HepG2 (cell line): ENCODE data around the gene TRMT6. TPM values are rescaled to one million over a fixed set of nuclear protein-coding genes. Genes with fewer than 3 reads are reported as not detected.

ENCODE experiments used
- HNRNPL ChIP-seq: fragments of 200-400 bp; formaldehyde crosslinking; IDR thresholded peaks from 2 replicates; pipeline ENCODE4 v1.6.1; 2017; ENCODE audit warnings: mild to moderate bottlenecking, low read depth, low read length
- KAT8 ChIP-seq: IDR thresholded peaks from 2 replicates; pipeline ENCODE4 v1.6.1; 2016; ENCODE audit warnings: missing genetic modification reagents, missing compliant biosample characterization
- MATR3 ChIP-seq: sonication (generic); formaldehyde crosslinking; IDR thresholded peaks from 2 replicates; pipeline ENCODE4 v1.4.0; 2020; ENCODE audit warnings: missing genetic modification reagents
- MYNN ChIP-seq: sonication (generic); formaldehyde crosslinking; IDR thresholded peaks from 2 replicates; pipeline ENCODE4 v1.4.0; 2020; ENCODE audit warnings: mild to moderate bottlenecking, low read depth, missing genetic modification reagents
- SKI ChIP-seq: fragments of 450-650 bp; IDR thresholded peaks from one replicate; pipeline ENCODE4 v1.6.1; 2018; ENCODE audit warnings: mild to moderate bottlenecking; ENCODE audit not compliant: partially characterized antibody
- ZNF33A ChIP-seq: sonication (generic); formaldehyde crosslinking; IDR thresholded peaks from 2 replicates; pipeline ENCODE4 v1.5.1; 2020; ENCODE audit warnings: missing genetic modification reagents, mild to moderate bottlenecking, moderate library complexity, borderline replicate concordance
- ZNF556 ChIP-seq: sonication (generic); formaldehyde crosslinking; IDR thresholded peaks from 2 replicates; pipeline ENCODE4 v1.4.0; 2020; ENCODE audit warnings: mild to moderate bottlenecking, missing genetic modification reagents, borderline replicate concordance
- ZNF644 ChIP-seq: IDR thresholded peaks from 2 replicates; pipeline ENCODE4 v1.6.1; 2016; ENCODE audit warnings: low read depth
- ZSCAN25 ChIP-seq: sonication (generic); formaldehyde crosslinking; IDR thresholded peaks from 2 replicates; pipeline ENCODE4 v1.8.0; 2022; ENCODE audit warnings: mild to moderate bottlenecking, missing genetic modification reagents
- polyA plus RNA-seq, 8 experiments: library from polyadenylated mRNA; depleted of rRNA in 3 of 8; stranded (reverse) in 7 of 8; unstranded in 1 of 8; fragments of >200 nt; fragmentation: Illumina TruSeq in 4 of 8; extraction: Trizol in 4 of 8; gene quantifications; 2 replicates each; pipeline versions ENCODE4 v1.2.1 to v1.2.3, GENCODE V29; 2011 to 2016; ENCODE audit warnings: low read depth in 4 of 8, missing spikeins in 1 of 8, mixed read lengths in 1 of 8; ENCODE audit not compliant: insufficient read depth in 1 of 8
- total RNA-seq, 5 experiments: library from RNA; depleted of rRNA; stranded (reverse); fragments of >200 nt; fragmentation: Illumina TruSeq; extraction: Trizol; gene quantifications; 2 replicates each; pipeline ENCODE4 v1.2.3, GENCODE V29; 2016; ENCODE audit warnings: low read depth in 1 of 5
- TF ChIP-seq, protein P1 (sequence below): sonication (generic); formaldehyde crosslinking; IDR thresholded peaks from 2 replicates; pipeline ENCODE4 v1.9.0; 2021; ENCODE audit warnings: missing genetic modification reagents, borderline replicate concordance
- TF ChIP-seq, protein P2 (sequence below): IDR thresholded peaks from 2 replicates; pipeline ENCODE4 v1.6.1; 2018; ENCODE audit warnings: missing genetic modification reagents
- TF ChIP-seq, protein P3 (sequence below): conservative IDR thresholded peaks from 2 replicates; pipeline ENCODE4 v1.6.1; 2018; ENCODE audit warnings: missing genetic modification reagents
- TF ChIP-seq, protein P4 (sequence below): sonication (generic); formaldehyde crosslinking; IDR thresholded peaks from 2 replicates; pipeline ENCODE4 v1.4.0; 2020; ENCODE audit warnings: mild to moderate bottlenecking, missing genetic modification reagents, borderline replicate concordance
- TF ChIP-seq, protein P5 (sequence below): sonication (generic); formaldehyde crosslinking; IDR thresholded peaks from 2 replicates; pipeline ENCODE4 v1.5.0; 2020; ENCODE audit warnings: missing genetic modification reagents

Gene TRMT6
- total and polyA plus RNA-seq, 2 of the 13 experiments (the other 11 are each of a cell fraction or from before 2014, with no cell fraction given) = 10.5 to 37.8 TPM

DNA sequence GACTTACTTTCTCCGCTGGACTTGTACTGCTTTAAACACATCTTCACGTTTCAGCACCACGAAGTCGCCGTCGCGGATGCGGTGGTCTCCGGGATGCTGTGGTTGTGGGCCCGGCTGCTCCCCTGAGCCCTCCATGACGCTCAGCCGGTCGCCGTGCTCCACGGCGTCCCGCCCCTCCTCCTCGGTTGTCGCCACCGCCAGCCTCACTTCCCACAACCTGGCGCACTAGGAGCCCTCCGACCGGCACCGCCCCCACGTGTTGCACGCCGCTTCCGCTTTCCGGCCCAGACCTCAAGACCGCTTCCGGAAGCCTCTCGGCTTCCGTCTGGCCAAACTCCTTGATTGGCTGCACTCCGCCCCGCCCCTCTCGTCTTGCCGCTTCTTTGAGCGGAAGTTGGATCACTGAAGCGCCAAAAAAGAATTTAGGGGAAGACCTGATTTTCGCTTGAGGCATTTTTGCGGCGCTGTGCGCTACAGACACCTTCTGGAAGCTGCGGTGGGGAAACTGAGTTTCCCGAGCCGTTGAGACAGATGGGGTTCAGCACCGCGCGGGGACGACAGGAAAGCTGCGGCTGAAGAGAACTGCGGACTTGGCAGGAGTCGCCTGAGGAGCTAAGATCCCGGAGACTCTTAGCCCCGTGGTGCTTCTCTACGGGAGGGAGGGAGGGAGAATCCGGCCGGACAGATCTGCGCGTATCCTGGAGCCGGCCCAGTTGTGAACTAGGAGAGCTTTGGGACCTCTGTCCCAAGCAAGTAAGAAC lies at the start of gene TRMT6, which contains the start of gene MCM8 (continued):
- TF ChIP-seq, protein P1, sequence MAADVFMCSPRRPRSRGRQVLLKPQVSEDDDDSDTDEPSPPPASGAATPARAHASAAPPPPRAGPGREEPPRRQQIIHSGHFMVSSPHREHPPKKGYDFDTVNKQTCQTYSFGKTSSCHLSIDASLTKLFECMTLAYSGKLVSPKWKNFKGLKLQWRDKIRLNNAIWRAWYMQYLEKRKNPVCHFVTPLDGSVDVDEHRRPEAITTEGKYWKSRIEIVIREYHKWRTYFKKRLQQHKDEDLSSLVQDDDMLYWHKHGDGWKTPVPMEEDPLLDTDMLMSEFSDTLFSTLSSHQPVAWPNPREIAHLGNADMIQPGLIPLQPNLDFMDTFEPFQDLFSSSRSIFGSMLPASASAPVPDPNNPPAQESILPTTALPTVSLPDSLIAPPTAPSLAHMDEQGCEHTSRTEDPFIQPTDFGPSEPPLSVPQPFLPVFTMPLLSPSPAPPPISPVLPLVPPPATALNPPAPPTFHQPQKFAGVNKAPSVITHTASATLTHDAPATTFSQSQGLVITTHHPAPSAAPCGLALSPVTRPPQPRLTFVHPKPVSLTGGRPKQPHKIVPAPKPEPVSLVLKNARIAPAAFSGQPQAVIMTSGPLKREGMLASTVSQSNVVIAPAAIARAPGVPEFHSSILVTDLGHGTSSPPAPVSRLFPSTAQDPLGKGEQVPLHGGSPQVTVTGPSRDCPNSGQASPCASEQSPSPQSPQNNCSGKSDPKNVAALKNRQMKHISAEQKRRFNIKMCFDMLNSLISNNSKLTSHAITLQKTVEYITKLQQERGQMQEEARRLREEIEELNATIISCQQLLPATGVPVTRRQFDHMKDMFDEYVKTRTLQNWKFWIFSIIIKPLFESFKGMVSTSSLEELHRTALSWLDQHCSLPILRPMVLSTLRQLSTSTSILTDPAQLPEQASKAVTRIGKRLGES (CRISPR knock-in tag) = peak; percentile 81; the same call in 1 of the 2 replicates
- TF ChIP-seq, protein P2, sequence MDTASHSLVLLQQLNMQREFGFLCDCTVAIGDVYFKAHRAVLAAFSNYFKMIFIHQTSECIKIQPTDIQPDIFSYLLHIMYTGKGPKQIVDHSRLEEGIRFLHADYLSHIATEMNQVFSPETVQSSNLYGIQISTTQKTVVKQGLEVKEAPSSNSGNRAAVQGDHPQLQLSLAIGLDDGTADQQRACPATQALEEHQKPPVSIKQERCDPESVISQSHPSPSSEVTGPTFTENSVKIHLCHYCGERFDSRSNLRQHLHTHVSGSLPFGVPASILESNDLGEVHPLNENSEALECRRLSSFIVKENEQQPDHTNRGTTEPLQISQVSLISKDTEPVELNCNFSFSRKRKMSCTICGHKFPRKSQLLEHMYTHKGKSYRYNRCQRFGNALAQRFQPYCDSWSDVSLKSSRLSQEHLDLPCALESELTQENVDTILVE = peak; percentile 96
- TF ChIP-seq, protein P3, sequence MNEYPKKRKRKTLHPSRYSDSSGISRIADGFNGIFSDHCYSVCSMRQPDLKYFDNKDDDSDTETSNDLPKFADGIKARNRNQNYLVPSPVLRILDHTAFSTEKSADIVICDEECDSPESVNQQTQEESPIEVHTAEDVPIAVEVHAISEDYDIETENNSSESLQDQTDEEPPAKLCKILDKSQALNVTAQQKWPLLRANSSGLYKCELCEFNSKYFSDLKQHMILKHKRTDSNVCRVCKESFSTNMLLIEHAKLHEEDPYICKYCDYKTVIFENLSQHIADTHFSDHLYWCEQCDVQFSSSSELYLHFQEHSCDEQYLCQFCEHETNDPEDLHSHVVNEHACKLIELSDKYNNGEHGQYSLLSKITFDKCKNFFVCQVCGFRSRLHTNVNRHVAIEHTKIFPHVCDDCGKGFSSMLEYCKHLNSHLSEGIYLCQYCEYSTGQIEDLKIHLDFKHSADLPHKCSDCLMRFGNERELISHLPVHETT (CRISPR knock-in tag) = peak; percentile 97
- TF ChIP-seq ZNF556 (CRISPR knock-in tag) (peak; percentile 90), SKI (no peak), KAT8 (CRISPR knock-in tag) (peak; percentile 100), ZNF644 (CRISPR knock-in tag) (0 out of 2 replicates have a peak, but pooled peaks have one; percentile 25), HNRNPL (peak; percentile 44; the same call in 1 of the 2 replicates), MATR3 (CRISPR knock-in tag) (no peak), ZSCAN25 (CRISPR knock-in tag) (peak; percentile 79), ZNF33A (CRISPR knock-in tag) (peak; percentile 48; the same call in 1 of the 2 replicates), MYNN (peak; percentile 96; the same call in 1 of the 2 replicates)
- TF ChIP-seq, protein P4, sequence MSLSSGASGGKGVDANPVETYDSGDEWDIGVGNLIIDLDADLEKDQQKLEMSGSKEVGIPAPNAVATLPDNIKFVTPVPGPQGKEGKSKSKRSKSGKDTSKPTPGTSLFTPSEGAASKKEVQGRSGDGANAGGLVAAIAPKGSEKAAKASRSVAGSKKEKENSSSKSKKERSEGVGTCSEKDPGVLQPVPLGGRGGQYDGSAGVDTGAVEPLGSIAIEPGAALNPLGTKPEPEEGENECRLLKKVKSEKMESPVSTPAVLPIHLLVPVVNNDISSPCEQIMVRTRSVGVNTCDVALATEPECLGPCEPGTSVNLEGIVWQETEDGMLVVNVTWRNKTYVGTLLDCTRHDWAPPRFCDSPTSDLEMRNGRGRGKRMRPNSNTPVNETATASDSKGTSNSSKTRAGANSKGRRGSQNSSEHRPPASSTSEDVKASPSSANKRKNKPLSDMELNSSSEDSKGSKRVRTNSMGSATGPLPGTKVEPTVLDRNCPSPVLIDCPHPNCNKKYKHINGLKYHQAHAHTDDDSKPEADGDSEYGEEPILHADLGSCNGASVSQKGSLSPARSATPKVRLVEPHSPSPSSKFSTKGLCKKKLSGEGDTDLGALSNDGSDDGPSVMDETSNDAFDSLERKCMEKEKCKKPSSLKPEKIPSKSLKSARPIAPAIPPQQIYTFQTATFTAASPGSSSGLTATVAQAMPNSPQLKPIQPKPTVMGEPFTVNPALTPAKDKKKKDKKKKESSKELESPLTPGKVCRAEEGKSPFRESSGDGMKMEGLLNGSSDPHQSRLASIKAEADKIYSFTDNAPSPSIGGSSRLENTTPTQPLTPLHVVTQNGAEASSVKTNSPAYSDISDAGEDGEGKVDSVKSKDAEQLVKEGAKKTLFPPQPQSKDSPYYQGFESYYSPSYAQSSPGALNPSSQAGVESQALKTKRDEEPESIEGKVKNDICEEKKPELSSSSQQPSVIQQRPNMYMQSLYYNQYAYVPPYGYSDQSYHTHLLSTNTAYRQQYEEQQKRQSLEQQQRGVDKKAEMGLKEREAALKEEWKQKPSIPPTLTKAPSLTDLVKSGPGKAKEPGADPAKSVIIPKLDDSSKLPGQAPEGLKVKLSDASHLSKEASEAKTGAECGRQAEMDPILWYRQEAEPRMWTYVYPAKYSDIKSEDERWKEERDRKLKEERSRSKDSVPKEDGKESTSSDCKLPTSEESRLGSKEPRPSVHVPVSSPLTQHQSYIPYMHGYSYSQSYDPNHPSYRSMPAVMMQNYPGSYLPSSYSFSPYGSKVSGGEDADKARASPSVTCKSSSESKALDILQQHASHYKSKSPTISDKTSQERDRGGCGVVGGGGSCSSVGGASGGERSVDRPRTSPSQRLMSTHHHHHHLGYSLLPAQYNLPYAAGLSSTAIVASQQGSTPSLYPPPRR (CRISPR knock-in tag) = peak; percentile 57
- TF ChIP-seq, protein P5, sequence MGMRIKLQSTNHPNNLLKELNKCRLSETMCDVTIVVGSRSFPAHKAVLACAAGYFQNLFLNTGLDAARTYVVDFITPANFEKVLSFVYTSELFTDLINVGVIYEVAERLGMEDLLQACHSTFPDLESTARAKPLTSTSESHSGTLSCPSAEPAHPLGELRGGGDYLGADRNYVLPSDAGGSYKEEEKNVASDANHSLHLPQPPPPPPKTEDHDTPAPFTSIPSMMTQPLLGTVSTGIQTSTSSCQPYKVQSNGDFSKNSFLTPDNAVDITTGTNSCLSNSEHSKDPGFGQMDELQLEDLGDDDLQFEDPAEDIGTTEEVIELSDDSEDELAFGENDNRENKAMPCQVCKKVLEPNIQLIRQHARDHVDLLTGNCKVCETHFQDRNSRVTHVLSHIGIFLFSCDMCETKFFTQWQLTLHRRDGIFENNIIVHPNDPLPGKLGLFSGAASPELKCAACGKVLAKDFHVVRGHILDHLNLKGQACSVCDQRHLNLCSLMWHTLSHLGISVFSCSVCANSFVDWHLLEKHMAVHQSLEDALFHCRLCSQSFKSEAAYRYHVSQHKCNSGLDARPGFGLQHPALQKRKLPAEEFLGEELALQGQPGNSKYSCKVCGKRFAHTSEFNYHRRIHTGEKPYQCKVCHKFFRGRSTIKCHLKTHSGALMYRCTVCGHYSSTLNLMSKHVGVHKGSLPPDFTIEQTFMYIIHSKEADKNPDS (CRISPR knock-in tag) = no peak
